ENCODE measurements around the gene TCP11L2.

DNA sequence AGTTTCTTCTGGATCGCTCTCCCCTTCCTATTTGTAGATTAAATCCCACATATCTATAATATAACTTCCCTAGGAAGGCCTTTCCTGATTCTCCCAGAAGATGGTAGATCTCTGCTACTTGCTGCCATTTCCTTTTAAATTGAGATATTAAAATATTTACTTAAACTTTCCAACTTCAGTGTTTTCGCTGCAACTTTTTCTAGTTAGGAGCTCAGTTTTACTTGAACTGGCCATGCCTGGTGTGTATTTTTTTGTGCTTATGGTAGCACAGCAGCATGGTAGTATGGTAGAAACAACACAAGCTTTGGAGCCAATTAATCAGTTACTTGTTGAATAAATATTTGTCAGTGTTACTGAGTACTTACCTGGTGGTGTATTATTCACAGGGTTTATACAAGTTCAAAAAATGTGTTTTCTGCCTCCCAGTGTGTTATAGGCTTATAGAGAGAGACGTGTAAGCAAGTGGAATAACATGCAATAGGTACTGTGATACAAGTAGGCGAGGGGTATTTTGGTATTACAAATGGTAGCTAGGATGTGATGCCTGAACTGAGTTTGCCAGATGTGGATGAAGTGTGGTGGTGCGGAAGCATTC lies 58.0 kb downstream of the TCP11L2 start:
- TF ChIP-seq ZNF843 (tag by site-specific recombination; IDR thresholded peaks at IDR 0.05): no peak
- no peak for TF ChIP-seq GLI4 (tag by site-specific recombination; IDR thresholded peaks at IDR 0.05)
- TF ChIP-seq ZNF248 (tag by site-specific recombination; IDR thresholded peaks at IDR 0.05): no peak
- no peak for TF ChIP-seq ZNF677 (tag by site-specific recombination; IDR thresholded peaks at IDR 0.05)
- TF ChIP-seq, protein P1, sequence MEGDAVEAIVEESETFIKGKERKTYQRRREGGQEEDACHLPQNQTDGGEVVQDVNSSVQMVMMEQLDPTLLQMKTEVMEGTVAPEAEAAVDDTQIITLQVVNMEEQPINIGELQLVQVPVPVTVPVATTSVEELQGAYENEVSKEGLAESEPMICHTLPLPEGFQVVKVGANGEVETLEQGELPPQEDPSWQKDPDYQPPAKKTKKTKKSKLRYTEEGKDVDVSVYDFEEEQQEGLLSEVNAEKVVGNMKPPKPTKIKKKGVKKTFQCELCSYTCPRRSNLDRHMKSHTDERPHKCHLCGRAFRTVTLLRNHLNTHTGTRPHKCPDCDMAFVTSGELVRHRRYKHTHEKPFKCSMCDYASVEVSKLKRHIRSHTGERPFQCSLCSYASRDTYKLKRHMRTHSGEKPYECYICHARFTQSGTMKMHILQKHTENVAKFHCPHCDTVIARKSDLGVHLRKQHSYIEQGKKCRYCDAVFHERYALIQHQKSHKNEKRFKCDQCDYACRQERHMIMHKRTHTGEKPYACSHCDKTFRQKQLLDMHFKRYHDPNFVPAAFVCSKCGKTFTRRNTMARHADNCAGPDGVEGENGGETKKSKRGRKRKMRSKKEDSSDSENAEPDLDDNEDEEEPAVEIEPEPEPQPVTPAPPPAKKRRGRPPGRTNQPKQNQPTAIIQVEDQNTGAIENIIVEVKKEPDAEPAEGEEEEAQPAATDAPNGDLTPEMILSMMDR (tag by site-specific recombination; IDR thresholded peaks at IDR 0.05): no peak
- no peak for TF ChIP-seq SETDB1 (IDR thresholded peaks at IDR 0.05; ENCODE audit: insufficient read length, low read length)
- no peak for TF ChIP-seq ZNF776 (tag by site-specific recombination; IDR thresholded peaks at IDR 0.05; ENCODE audit: borderline replicate concordance)
- TF ChIP-seq ZSCAN18 (tag by site-specific recombination; IDR thresholded peaks at IDR 0.05): no peak
- TF ChIP-seq, protein P2, sequence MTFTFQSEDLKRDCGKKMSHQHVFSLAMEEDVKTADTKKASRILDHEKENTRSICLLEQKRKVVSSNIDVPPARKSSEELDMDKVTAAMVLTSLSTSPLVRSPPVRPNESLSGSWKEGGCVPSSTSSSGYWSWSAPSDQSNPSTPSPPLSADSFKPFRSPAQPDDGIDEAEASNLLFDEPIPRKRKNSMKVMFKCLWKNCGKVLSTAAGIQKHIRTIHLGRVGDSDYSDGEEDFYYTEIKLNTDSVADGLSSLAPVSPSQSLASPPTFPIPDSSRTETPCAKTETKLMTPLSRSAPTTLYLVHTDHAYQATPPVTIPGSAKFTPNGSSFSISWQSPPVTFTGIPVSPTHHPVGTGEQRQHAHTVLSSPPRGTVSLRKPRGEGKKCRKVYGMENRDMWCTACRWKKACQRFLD (tag by site-specific recombination; IDR thresholded peaks at IDR 0.05): no peak
- TF ChIP-seq PBX3 (CRISPR knock-in tag; IDR thresholded peaks at IDR 0.05): no peak
- no peak for TF ChIP-seq ZNF266 (tag by site-specific recombination; IDR thresholded peaks at IDR 0.05; ENCODE audit: low read depth)
- no peak for TF ChIP-seq ZBTB21 (tag by site-specific recombination; IDR thresholded peaks at IDR 0.05)
